Activated naive CD8-positive, alpha-beta T cell treated with anti-CD3 and anti-CD28 coated beads, Interleukin-2, amount 10 ng/mL, durations not matched to agents 7 days and 5 days (primary cell): ENCODE data around the gene ABCF2. TPM values are rescaled to one million over a fixed set of nuclear protein-coding genes. Genes with fewer than 3 reads are reported as not detected.

Source experiments
- ATAC-seq: fragments of 150-1000 bp; cut with Tn5 transposase; one replicate; pipeline ENCODE4 v1.10.0; 2021; ENCODE audit warnings: low read depth, moderate library complexity
- POLR2A ChIA-PET: fragments of 350-600 bp; sonication (Branson Sonifier 250); formaldehyde crosslinking; loops from one replicate; lab custom pipeline; 2021; ENCODE audit warnings: antibody characterized with exemption; lab: Charles Lee
- DNase-seq: peaks from one replicate; pipeline ENCODE4 v3.0.0; 2021
- H3K27ac Mint-ChIP-seq: one replicate; pipeline ENCODE4 v1.8.0; 2022; ENCODE audit warnings: mild to moderate bottlenecking, mixed read lengths
- H3K27me3 Mint-ChIP-seq: one replicate; pipeline ENCODE4 v1.8.0; 2022; ENCODE audit warnings: mild to moderate bottlenecking, moderate library complexity, mixed read lengths
- H3K36me3 Mint-ChIP-seq: one replicate; pipeline ENCODE4 v1.8.0; 2021; ENCODE audit warnings: mild to moderate bottlenecking, mixed read lengths
- H3K4me1 Mint-ChIP-seq: one replicate; pipeline ENCODE4 v1.8.0; 2021; ENCODE audit warnings: mixed read lengths
- H3K4me3 Mint-ChIP-seq: one replicate; pipeline ENCODE4 v1.8.0; 2022; ENCODE audit warnings: mild to moderate bottlenecking, moderate library complexity, mixed read lengths
- H3K9me3 Mint-ChIP-seq: one replicate; pipeline ENCODE4 v1.8.0; 2021; ENCODE audit warnings: mixed read lengths
- total RNA-seq, 2 experiments: library from RNA; stranded (reverse); gene quantifications; one replicate each; pipeline ENCODE4 v1.2.3, GENCODE V29; 2021

ABCF2 gene
- total RNA-seq, 2 experiments from 2014 or later, result 29.5 to 31.2 TPM

DNA sequence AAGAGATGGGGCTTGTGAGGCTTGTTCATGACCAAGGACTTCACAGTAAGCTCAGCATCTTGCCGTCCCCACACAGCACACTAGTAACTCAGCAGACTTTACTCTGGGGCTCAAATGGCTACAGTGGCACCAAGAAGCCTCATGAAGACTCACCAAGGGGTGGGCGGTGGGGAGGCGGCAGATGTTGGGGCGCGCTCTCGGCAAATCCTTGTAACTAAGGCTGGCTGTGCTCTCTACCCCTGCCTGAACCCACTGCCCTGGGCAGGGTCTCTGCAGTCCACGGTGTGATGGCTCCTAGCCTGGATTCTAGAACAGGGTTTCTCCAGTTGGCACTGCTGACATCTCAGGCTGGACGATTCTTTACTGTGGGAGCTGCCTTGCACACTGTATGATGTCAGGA lies 33.9 kb upstream of the ABCF2 start:
- Mint-ChIP-seq H3K27me3 (peaks cover 10% of the 10 kb centered on the region), H3K36me3 (no peaks in the 10 kb centered on the region), H3K9me3 (no peaks in the 10 kb centered on the region), H3K27ac (no peak overlapping the region), H3K4me3 (no peak overlapping the region), H3K4me1 (no peaks in the 10 kb centered on the region)
- POLR2A ChIA-PET, result no interaction called here
- DNase-seq (no peak), ATAC-seq (no peak)

DNA sequence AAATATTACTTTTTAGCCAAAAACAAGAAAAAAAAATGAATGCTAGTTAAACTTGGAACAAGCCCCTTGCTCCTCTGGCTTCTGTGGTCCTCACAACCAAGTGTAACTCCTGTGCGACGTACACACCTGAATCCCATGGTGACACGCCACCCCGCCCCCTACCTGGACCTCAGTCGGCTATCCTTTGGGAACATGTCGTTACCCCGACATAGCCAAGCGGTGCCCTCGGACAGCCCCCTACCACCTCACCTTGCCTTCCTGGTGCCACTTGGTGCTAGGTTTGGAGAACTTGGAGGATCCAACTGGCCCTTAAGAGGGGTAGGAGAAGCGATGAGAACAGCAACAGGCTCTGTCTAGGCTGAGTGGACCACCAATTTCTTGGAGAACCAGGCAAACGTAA lies 33.5 kb upstream of the ABCF2 start:
- Mint-ChIP-seq H3K36me3 (no peaks in the 10 kb centered on the region), H3K4me1 (no peaks in the 10 kb centered on the region), H3K9me3 (no peaks in the 10 kb centered on the region), H3K27me3 (peaks cover 10% of the 10 kb centered on the region), H3K4me3 (no peak overlapping the region), H3K27ac (no peak overlapping the region)
- POLR2A ChIA-PET, result no interaction called here
- ATAC-seq (no peak), DNase-seq (no peak)

- peaks cover 18% of the 10 kb centered on the region for H3K27me3 Mint-ChIP-seq
- DNase-seq (no peak), ATAC-seq (no peak)
- no peaks in the 10 kb centered on the region for H3K4me1 Mint-ChIP-seq
- H3K27ac Mint-ChIP-seq, result no peak overlapping the region
- H3K4me3 Mint-ChIP-seq, result no peak overlapping the region
- POLR2A ChIA-PET, result no interaction called here
- no peaks in the 10 kb centered on the region for H3K36me3 Mint-ChIP-seq
- no peaks in the 10 kb centered on the region for H3K9me3 Mint-ChIP-seq
These were observed 31.0 kb upstream of the ABCF2 start for GRCh38 chr7:151257990-151258389.

DNA sequence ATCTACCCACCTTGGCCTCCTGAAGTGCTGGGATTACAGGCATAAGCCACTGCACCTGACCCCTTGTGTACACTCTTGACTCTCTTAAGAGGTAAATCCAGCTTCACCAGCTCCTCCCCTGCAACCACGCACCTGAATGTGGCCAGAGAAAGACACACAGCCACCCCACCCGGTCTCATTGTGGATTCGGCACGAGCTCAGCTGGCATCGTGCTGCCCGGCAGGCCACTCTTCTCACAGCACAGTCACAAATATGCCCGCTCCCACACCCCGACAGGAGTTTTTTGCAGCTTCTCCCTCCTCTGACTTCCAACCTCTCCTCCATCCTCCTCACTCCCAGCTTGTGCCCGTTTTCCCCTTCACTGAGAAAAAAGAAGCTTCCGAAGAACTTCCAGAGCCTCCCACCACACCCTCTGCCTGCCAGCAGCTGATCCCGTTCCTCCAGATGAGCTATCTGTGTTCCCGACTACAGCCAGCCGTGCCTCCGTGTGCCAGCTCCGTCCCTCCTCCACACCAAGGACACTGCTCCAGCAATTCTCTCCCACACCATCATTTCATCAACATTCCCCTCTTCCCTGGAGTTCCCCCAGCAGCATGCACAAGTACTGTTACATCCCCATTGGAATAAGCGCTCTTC lies 29.5 kb upstream of the ABCF2 start:
- no peak overlapping the region for H3K4me3 Mint-ChIP-seq
- H3K4me1 Mint-ChIP-seq, result no peaks in the 10 kb centered on the region
- POLR2A ChIA-PET, result no interaction called here
- H3K27ac Mint-ChIP-seq, result no peak overlapping the region
- DNase-seq (no peak), ATAC-seq (no peak)
- no peaks in the 10 kb centered on the region for H3K9me3 Mint-ChIP-seq
- peaks cover 26% of the 10 kb centered on the region for H3K27me3 Mint-ChIP-seq
- no peaks in the 10 kb centered on the region for H3K36me3 Mint-ChIP-seq

GRCh38 chr7:151255390-151255789 lies 28.4 kb upstream of the ABCF2 start:
- Mint-ChIP-seq H3K4me3 (no peak overlapping the region), H3K9me3 (no peaks in the 10 kb centered on the region), H3K27me3 (peaks cover 35% of the 10 kb centered on the region), H3K27ac (no peak overlapping the region), H3K4me1 (peaks cover 2% of the 10 kb centered on the region), H3K36me3 (no peaks in the 10 kb centered on the region)
- DNase-seq, result no peak
- POLR2A ChIA-PET, result interaction anchor here (0.7 kb wide), 1 partner anchor 60 kb away, joined by 3 read pairs; no protein-coding TSS in a partner anchor
- ATAC-seq, result no peak

DNA sequence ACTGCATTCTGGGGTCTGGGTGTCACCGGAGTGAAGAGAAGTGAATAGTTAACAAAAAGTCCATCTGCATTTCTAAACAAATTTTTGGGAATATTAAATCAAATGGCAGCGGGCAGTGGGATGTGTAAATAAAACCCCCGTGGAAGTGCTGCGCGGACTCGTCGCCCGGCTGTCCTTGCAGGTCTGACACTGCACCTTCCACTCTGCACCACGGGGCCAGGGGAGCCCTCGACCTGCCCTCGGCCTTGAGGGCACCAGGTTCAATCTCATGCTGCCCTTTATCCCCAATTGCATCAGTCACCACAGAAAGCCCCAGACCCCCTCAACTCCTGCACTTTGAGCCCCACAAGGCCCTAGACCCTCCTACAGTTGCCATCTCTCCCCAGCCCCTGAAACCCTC lies 27.8 kb upstream of the ABCF2 start:
- Mint-ChIP-seq H3K27ac (no peak overlapping the region), H3K4me1 (peaks cover 2% of the 10 kb centered on the region), H3K9me3 (no peaks in the 10 kb centered on the region), H3K27me3 (peaks cover 41% of the 10 kb centered on the region), H3K36me3 (no peaks in the 10 kb centered on the region), H3K4me3 (no peak overlapping the region)
- ATAC-seq (no peak), DNase-seq (no peak)
- POLR2A ChIA-PET, result no interaction called here

DNA sequence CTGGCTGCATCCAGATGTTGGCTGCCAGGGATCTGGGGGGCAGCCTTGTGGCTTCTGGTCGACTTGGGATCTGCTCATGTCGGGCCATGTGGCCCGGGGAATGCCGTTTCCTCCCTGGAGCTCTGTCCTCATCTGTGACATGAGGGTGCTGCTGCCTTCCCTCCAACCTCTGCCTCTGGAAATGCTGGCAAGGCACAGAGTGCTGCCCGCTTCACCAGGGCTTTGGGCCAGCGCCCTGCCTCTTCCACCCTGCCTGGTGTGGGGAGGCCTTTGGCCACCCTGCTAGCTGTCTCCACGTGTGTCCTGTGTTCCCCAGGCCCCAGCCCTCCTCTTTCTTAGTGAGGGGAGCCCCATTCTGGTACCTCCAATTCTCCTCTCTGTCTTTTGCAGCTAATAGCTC lies 27.3 kb upstream of the ABCF2 start:
- DNase-seq, result no peak
- H3K27me3 Mint-ChIP-seq, result peaks cover 45% of the 10 kb centered on the region
- H3K9me3 Mint-ChIP-seq, result no peaks in the 10 kb centered on the region
- no peak overlapping the region for H3K4me3 Mint-ChIP-seq
- H3K27ac Mint-ChIP-seq, result no peak overlapping the region
- peaks cover 3% of the 10 kb centered on the region for H3K4me1 Mint-ChIP-seq
- ATAC-seq, result no peak
- no peaks in the 10 kb centered on the region for H3K36me3 Mint-ChIP-seq
- POLR2A ChIA-PET, result no interaction called here

GRCh38 chr7:151252961-151253711 lies 26.1 kb upstream of the ABCF2 start:
- no peak for ATAC-seq
- no peak overlapping the region for H3K27ac Mint-ChIP-seq
- POLR2A ChIA-PET, result no interaction called here
- DNase-seq, result no peak
- H3K27me3 Mint-ChIP-seq, result peaks cover 51% of the 10 kb centered on the region
- H3K4me1 Mint-ChIP-seq, result peaks cover 7% of the 10 kb centered on the region
- H3K9me3 Mint-ChIP-seq, result no peaks in the 10 kb centered on the region
- no peaks in the 10 kb centered on the region for H3K36me3 Mint-ChIP-seq
- no peak overlapping the region for H3K4me3 Mint-ChIP-seq

GRCh38 chr7:151252561-151252835 lies 25.5 kb upstream of the ABCF2 start:
- H3K27me3 Mint-ChIP-seq, result peaks cover 53% of the 10 kb centered on the region
- no peaks in the 10 kb centered on the region for H3K36me3 Mint-ChIP-seq
- no peaks in the 10 kb centered on the region for H3K9me3 Mint-ChIP-seq
- H3K4me1 Mint-ChIP-seq, result peaks cover 9% of the 10 kb centered on the region
- ATAC-seq, result no peak
- DNase-seq, result no peak
- H3K27ac Mint-ChIP-seq, result no peak overlapping the region
- H3K4me3 Mint-ChIP-seq, result no peak overlapping the region
- POLR2A ChIA-PET, result no interaction called here

DNA sequence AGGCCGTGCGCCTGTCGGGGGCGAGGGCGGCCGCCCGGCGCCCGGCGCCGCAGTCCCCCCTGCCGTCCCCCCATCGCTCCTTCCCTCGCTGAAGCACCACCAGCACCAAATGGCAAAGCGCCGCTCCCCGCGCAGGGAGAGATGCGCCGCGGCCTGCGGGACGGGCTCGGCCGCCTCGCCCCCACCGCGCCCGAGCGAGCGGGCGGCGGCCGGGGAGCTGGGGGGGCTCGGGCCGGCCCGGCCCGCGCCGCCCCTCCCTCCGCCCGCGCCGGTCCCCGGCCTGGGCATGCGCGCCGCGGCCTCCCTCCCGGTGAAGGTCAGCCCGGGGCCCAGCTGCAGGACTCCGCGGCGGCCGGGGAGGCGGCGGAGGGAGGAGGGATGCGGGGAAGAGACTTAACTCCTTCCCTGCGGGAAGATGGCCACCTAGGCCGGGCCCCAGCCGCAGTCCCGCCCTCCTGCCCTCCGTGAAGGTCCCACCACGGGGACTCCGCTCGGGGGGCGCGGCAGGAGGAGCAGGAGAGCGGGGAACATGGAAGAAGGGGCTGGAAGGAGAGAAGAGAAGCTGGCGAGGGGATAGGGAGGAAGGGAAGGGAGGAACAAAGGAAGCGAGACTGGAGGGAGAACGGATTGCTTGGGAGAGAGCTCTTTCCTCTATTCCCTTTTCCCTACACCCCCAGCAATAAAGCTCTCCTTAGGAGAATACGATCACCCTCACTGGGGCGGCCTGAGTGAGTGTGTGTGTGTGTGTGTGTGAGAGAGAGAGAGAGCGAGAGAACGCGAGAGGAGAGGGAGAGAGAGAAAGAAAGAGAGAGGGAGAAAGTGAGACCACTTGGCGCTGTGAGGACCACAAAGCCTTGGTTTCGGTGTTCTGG lies 24.9 kb upstream of the ABCF2 start:
- DNase-seq (no peak), ATAC-seq (peak; percentile 25)
- H3K27ac Mint-ChIP-seq, result no peak overlapping the region
- peak overlapping the region; percentile 25 for H3K4me3 Mint-ChIP-seq
- H3K9me3 Mint-ChIP-seq, result no peaks in the 10 kb centered on the region
- POLR2A ChIA-PET, result no interaction called here
- no peaks in the 10 kb centered on the region for H3K36me3 Mint-ChIP-seq
- peaks cover 9% of the 10 kb centered on the region for H3K4me1 Mint-ChIP-seq
- peaks cover 58% of the 10 kb centered on the region for H3K27me3 Mint-ChIP-seq

DNA sequence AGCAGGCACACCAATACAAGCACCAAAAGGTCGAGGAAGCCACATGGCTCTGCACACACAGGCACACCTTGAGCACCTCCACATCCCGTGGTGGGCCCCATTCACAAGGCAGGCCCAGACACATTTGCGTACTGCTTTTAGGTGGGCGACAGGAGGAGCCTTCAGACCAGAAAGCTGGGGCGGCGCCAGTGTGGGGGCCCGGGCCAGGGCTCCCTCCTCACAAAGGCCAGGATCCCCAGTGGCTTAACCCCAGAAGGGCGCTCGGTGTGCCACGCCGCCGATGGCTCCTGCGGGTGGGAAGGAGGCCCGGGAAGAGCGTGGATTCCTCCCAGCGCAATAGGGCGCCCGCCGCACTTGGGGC lies 24.3 kb upstream of the ABCF2 start:
- ATAC-seq, result peak; percentile 2
- Mint-ChIP-seq H3K4me3 (peak overlapping the region; percentile 22), H3K9me3 (no peaks in the 10 kb centered on the region), H3K4me1 (peaks cover 9% of the 10 kb centered on the region), H3K36me3 (no peaks in the 10 kb centered on the region), H3K27ac (no peak overlapping the region), H3K27me3 (peaks cover 59% of the 10 kb centered on the region)
- POLR2A ChIA-PET, result no interaction called here
- DNase-seq, result no peak

- Mint-ChIP-seq H3K27me3 (peaks cover 62% of the 10 kb centered on the region), H3K9me3 (no peaks in the 10 kb centered on the region), H3K36me3 (no peaks in the 10 kb centered on the region), H3K27ac (no peak overlapping the region), H3K4me3 (peak overlapping the region; percentile 22), H3K4me1 (peaks cover 10% of the 10 kb centered on the region)
- POLR2A ChIA-PET, result interaction anchor here (0.6 kb wide), 1 partner anchor 27 kb away, joined by 3 read pairs; no protein-coding TSS in a partner anchor
- DNase-seq (no peak), ATAC-seq (no peak)
These were observed 23.5 kb upstream of the ABCF2 start for GRCh38 chr7:151250181-151251132.

DNA sequence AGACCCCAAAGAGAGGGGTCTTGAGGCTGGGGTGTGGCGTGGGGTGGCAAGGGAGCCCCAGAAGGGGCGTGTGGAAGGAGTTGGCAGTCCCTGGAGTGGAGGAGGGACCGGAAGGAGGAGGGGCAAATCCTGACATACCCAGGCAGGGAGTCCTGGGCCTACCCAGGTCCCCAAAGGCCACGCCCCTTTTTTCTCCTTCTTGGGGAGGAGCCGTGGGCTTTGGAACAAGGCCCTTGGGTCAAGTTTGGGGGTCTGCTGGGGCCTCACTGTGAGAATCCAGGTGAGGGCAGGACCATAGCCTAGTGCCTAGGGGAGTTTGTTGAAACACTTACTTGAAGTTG lies 22.7 kb upstream of the ABCF2 start:
- no peak for ATAC-seq

More for the DNA sequence above, 22.7 kb upstream of the ABCF2 start:
- Mint-ChIP-seq H3K4me1 (peaks cover 13% of the 10 kb centered on the region), H3K27ac (no peak overlapping the region), H3K4me3 (peak overlapping the region; percentile 8), H3K36me3 (no peaks in the 10 kb centered on the region), H3K9me3 (no peaks in the 10 kb centered on the region), H3K27me3 (peaks cover 65% of the 10 kb centered on the region)
- DNase-seq, result no peak
- POLR2A ChIA-PET, result interaction anchor here (0.6 kb wide), 1 partner anchor 28 kb away, joined by 3 read pairs; no protein-coding TSS in a partner anchor
